Uterus (tissue), 2 donors: ENCODE data around the gene CCNYL1.

Experiments
- POLR2A ChIP-seq, 2 donors: fragments of 450-650 bp; IDR thresholded peaks; one replicate each; pipeline ENCODE4 v1.6.1; 2016; ENCODE audit warnings: antibody characterized with exemption in 2 of 2, mild to moderate bottlenecking in 1 of 2, moderate library complexity in 1 of 2
- TF ChIP-seq, protein P1 (sequence below), 4 experiments: fragments of 200-600 bp in 2 of 4; fragments of 450-650 bp in 2 of 4; sonication (generic) in 2 of 4; IDR thresholded peaks; one replicate each; pipeline ENCODE4 v1.5.1; 2016 to 2019; ENCODE audit warnings: antibody characterized with exemption in 4 of 4, mild to moderate bottlenecking in 2 of 4, moderate library complexity in 1 of 4

DNA sequence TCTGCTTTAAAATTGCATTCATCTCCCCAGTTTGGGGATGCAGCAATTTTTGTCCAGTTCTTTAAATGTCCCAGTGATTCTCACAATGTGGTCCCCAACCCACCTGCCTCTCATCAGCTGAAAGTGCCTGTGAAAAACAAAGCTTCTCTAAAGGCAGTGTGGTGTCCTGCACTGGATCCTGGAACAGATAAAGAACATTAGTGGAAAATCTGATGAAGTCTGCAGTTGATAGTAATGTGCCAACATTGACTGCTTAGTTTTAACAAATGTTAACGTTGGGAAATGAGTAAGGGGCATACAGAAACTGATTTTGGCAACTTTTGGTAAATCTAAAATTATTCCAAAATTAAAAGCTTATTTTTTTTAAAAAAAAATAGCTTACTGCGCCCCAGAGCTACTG lies 49.0 kb downstream of the CCNYL1 start:
- TF ChIP-seq, protein P1, sequence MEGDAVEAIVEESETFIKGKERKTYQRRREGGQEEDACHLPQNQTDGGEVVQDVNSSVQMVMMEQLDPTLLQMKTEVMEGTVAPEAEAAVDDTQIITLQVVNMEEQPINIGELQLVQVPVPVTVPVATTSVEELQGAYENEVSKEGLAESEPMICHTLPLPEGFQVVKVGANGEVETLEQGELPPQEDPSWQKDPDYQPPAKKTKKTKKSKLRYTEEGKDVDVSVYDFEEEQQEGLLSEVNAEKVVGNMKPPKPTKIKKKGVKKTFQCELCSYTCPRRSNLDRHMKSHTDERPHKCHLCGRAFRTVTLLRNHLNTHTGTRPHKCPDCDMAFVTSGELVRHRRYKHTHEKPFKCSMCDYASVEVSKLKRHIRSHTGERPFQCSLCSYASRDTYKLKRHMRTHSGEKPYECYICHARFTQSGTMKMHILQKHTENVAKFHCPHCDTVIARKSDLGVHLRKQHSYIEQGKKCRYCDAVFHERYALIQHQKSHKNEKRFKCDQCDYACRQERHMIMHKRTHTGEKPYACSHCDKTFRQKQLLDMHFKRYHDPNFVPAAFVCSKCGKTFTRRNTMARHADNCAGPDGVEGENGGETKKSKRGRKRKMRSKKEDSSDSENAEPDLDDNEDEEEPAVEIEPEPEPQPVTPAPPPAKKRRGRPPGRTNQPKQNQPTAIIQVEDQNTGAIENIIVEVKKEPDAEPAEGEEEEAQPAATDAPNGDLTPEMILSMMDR (IDR thresholded peaks at IDR 0.05) = no peak
- TF ChIP-seq POLR2A (IDR thresholded peaks at IDR 0.05) = no peak
